Measurements from ENCODE around the gene SRCIN1. TPM values are rescaled to one million over a fixed set of nuclear protein-coding genes. Genes with fewer than 3 reads are reported as not detected.

SRCIN1 gene
- total RNA-seq, 3 donors from 2014 or later, result 2.3 to 7.0 (median 2.5) TPM

Other genes with a start within 250 kb of the SRCIN1 start
- 10 to 100 TPM in 2 of 3 donors, 1 to 10 TPM in 1; 6.1 to 44.6 (median 12.6) TPM for gene ARHGAP23, start 177.5 kb downstream of the SRCIN1 start, total RNA-seq
- 1 to 10 TPM in 1 of 3 donors, under 1 TPM in 1, not detected in 1; 0.75 to 1.1 TPM for gene EPOP, start 69.0 kb upstream of the SRCIN1 start, total RNA-seq
- gene MLLT6, start 99.3 kb upstream of the SRCIN1 start, total RNA-seq, result 100 to 1,000 TPM in 2 of 3 donors, 10 to 100 TPM in 1; 90.1 to 164 (median 112) TPM
- gene CISD3, start 124.4 kb upstream of the SRCIN1 start, total RNA-seq, result 100 to 1,000 TPM in 1 of 3 donors, 10 to 100 TPM in 2; 60.8 to 101 (median 91.8) TPM
- gene PCGF2, start 142.4 kb upstream of the SRCIN1 start, total RNA-seq, result 10 to 100 TPM; 23.8 to 30.7 (median 25.5) TPM
- 100 to 1,000 TPM; 129 to 197 (median 145) TPM for gene PSMB3, start 146.8 kb upstream of the SRCIN1 start, total RNA-seq
- 10 to 100 TPM; 16.7 to 44.8 (median 20.6) TPM for gene PIP4K2B, start 193.6 kb upstream of the SRCIN1 start, total RNA-seq
- 10 to 100 TPM; 21.7 to 26.5 (median 25.6) TPM for gene CWC25, start 219.4 kb upstream of the SRCIN1 start, total RNA-seq
- gene RPL23, start 247.8 kb upstream of the SRCIN1 start, total RNA-seq, result 1,000 to 10,000 TPM in 1 of 3 donors, 100 to 1,000 TPM in 2; 838 to 1,044 (median 919) TPM